Measurements from ENCODE around the gene KRTAP10-9.
"Not testable (repeated sequence)": the region's sequence is repeated elsewhere in the genome, so short reads cannot be mapped to it uniquely, and the experiment has no call there.

The KRTAP10-9 gene

GRCh38 chr21:44596068-44596725 lies 30.7 kb upstream of the KRTAP10-9 start:
- no peak for DNase-seq

GRCh38 chr21:44598061-44598460 lies 28.8 kb upstream of the KRTAP10-9 start:
- DNase-seq = no peak

- no peak for DNase-seq
Measured at GRCh38 chr21:44599264-44600029, 27.4 kb upstream of the KRTAP10-9 start.

- not testable (repeated sequence) for DNase-seq
Measured at GRCh38 chr21:44600118-44600978, 26.5 kb upstream of the KRTAP10-9 start, which contains the start of gene KRTAP10-7. KRTAP10-7 (plus strand) TSS chr21:44600597; CDS start chr21:44600622, 25 bp downstream.

GRCh38 chr21:44601091-44601490 lies 25.8 kb upstream of the KRTAP10-9 start:
- not testable (repeated sequence) for DNase-seq

GRCh38 chr21:44601596-44602462 lies 25.1 kb upstream of the KRTAP10-9 start:
- DNase-seq = no peak

GRCh38 chr21:44602463-44602850 lies 24.4 kb upstream of the KRTAP10-9 start:
- no peak for DNase-seq

GRCh38 chr21:44603109-44603875 lies 23.6 kb upstream of the KRTAP10-9 start:
- DNase-seq = no peak

- DNase-seq = no peak
Measured at GRCh38 chr21:44603911-44604310, 23.0 kb upstream of the KRTAP10-9 start.

GRCh38 chr21:44606495-44606894 lies 20.4 kb upstream of the KRTAP10-9 start:
- no peak for DNase-seq

- DNase-seq = no peak
Measured at GRCh38 chr21:44609193-44609592, 17.7 kb upstream of the KRTAP10-9 start.

- DNase-seq = not testable (repeated sequence)
Measured at GRCh38 chr21:44610157-44610843, 16.6 kb upstream of the KRTAP10-9 start.

- no peak for DNase-seq
Measured at GRCh38 chr21:44611551-44611950, 15.3 kb upstream of the KRTAP10-9 start.

GRCh38 chr21:44612029-44612486 lies 14.8 kb upstream of the KRTAP10-9 start, which contains the start of gene KRTAP10-8:
KRTAP10-8 (plus strand) TSS chr21:44612079; CDS start chr21:44612101, 22 bp downstream.
- no peak for DNase-seq

- no peak for DNase-seq
Measured at GRCh38 chr21:44612669-44613229, 14.1 kb upstream of the KRTAP10-9 start.

- DNase-seq = no peak
Measured at GRCh38 chr21:44613386-44614155, 13.3 kb upstream of the KRTAP10-9 start.

- DNase-seq = no peak
Measured at GRCh38 chr21:44614161-44614631, 12.7 kb upstream of the KRTAP10-9 start.

- DNase-seq = no peak
Measured at GRCh38 chr21:44614961-44615391, 11.9 kb upstream of the KRTAP10-9 start.

- no peak for DNase-seq
Measured at GRCh38 chr21:44615466-44615865, 11.4 kb upstream of the KRTAP10-9 start.
